ENCODE results near the gene TMEM50B.
A peak's percentile ranks its signal among the peaks of the same experiment; 100 is the strongest.
"Not testable (repeated sequence)": the region's sequence is repeated elsewhere in the genome, so short reads cannot be mapped to it uniquely, and the experiment has no call there.

TMEM50B gene

GRCh38 chr21:33480481-33481103 is 818 bp upstream of the TMEM50B start:
- no peak for DNase-seq (ENCODE audit: low spot score)
- no peak for TF ChIP-seq CTCF (IDR thresholded peaks at IDR 0.05; ENCODE audit: borderline replicate concordance, control extremely low read depth, extremely low read depth, insufficient read depth, missing control alignments)
- in situ Hi-C loops (cut with MboI; ENCODE audit: low sequenced_read_pairs, unreplicated experiment), result no loop called here

- no peak for TF ChIP-seq CTCF (IDR thresholded peaks at IDR 0.05; ENCODE audit: borderline replicate concordance, control extremely low read depth, extremely low read depth, insufficient read depth, missing control alignments)
- DNase-seq (ENCODE audit: low spot score), result peak; percentile 76
- in situ Hi-C loops (cut with MboI; ENCODE audit: low sequenced_read_pairs, unreplicated experiment), result no loop called here
Measured at GRCh38 chr21:33478935-33479678, 667 bp downstream of the TMEM50B start.

- no peak for DNase-seq (ENCODE audit: low spot score)
- in situ Hi-C loops (cut with MboI; ENCODE audit: low sequenced_read_pairs, unreplicated experiment), result no loop called here
- TF ChIP-seq CTCF (IDR thresholded peaks at IDR 0.05; ENCODE audit: borderline replicate concordance, control extremely low read depth, extremely low read depth, insufficient read depth, missing control alignments), result no peak
Measured at GRCh38 chr21:33478182-33478581, 1.6 kb downstream of the TMEM50B start.

GRCh38 chr21:33477066-33477465 is 2.7 kb downstream of the TMEM50B start:
- in situ Hi-C loops (cut with MboI; ENCODE audit: low sequenced_read_pairs, unreplicated experiment), result no loop called here
- DNase-seq (ENCODE audit: low spot score), result no peak
- no peak for TF ChIP-seq CTCF (IDR thresholded peaks at IDR 0.05; ENCODE audit: borderline replicate concordance, control extremely low read depth, extremely low read depth, insufficient read depth, missing control alignments)

- in situ Hi-C loops (cut with MboI; ENCODE audit: low sequenced_read_pairs, unreplicated experiment), result no loop called here
- no peak for TF ChIP-seq CTCF (IDR thresholded peaks at IDR 0.05; ENCODE audit: borderline replicate concordance, control extremely low read depth, extremely low read depth, insufficient read depth, missing control alignments)
Measured at GRCh38 chr21:33473344-33473743, 6.4 kb downstream of the TMEM50B start.

GRCh38 chr21:33470701-33471100 is 9.1 kb downstream of the TMEM50B start:
- no peak for TF ChIP-seq CTCF (IDR thresholded peaks at IDR 0.05; ENCODE audit: borderline replicate concordance, control extremely low read depth, extremely low read depth, insufficient read depth, missing control alignments)
- DNase-seq (ENCODE audit: low spot score), result no peak
- in situ Hi-C loops (cut with MboI; ENCODE audit: low sequenced_read_pairs, unreplicated experiment), result no loop called here

More at GRCh38 chr21:33473344-33473743, 6.4 kb downstream of the TMEM50B start:
- no peak for DNase-seq (ENCODE audit: low spot score)

GRCh38 chr21:33469183-33469582 is 10.6 kb downstream of the TMEM50B start:
- in situ Hi-C loops (cut with MboI; ENCODE audit: low sequenced_read_pairs, unreplicated experiment); DNase-seq (ENCODE audit: low spot score): not testable (repeated sequence)

Data from GM13976 (cell line).